COLO668 (cell line): Measurements from ENCODE around the gene ATP2A2.
"Not testable (repeated sequence)": the region's sequence is repeated elsewhere in the genome, so short reads cannot be mapped to it uniquely, and the experiment has no call there.

Experiments
- DNase-seq: peaks from one replicate; lab custom pipeline; 2025; ENCODE audit not compliant: unreplicated experiment; lab: John Stamatoyannopoulos, UW

Gene ATP2A2

DNA sequence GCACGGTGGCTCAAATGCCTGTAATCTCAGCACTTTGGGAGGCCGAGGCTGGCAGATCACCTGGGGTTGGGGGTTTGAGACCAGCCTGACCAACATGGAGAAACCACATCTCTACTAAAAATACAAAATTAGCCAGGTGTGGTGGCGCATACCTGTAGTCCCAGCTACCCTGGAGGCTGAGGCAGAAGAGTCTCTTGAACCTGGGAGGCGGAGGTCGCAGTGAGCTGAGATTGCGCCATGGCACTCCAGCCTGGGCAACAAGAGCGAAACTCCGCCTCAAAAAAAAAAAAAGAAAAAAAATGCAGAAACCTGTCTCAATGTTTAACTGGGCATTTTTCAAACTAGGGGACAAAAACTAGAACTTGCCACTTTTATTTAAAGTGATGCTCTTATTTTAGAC lies 59.2 kb downstream of the ATP2A2 start:
- DNase-seq: not testable (repeated sequence)

DNA sequence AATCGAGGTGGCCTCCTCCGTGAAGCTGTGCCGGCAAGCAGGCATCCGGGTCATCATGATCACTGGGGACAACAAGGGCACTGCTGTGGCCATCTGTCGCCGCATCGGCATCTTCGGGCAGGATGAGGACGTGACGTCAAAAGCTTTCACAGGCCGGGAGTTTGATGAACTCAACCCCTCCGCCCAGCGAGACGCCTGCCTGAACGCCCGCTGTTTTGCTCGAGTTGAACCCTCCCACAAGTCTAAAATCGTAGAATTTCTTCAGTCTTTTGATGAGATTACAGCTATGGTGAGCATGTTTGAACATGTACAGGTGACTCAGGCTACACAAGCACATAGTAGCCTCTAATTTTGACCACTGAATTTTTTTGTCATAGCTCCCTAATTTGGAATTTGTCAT lies 59.7 kb downstream of the ATP2A2 start:
- no peak for DNase-seq

GRCh38 chr12:110342157-110342556 lies 61.1 kb downstream of the ATP2A2 start:
- DNase-seq: no peak

GRCh38 chr12:110343114-110343513 lies 62.1 kb downstream of the ATP2A2 start:
- no peak for DNase-seq

DNA sequence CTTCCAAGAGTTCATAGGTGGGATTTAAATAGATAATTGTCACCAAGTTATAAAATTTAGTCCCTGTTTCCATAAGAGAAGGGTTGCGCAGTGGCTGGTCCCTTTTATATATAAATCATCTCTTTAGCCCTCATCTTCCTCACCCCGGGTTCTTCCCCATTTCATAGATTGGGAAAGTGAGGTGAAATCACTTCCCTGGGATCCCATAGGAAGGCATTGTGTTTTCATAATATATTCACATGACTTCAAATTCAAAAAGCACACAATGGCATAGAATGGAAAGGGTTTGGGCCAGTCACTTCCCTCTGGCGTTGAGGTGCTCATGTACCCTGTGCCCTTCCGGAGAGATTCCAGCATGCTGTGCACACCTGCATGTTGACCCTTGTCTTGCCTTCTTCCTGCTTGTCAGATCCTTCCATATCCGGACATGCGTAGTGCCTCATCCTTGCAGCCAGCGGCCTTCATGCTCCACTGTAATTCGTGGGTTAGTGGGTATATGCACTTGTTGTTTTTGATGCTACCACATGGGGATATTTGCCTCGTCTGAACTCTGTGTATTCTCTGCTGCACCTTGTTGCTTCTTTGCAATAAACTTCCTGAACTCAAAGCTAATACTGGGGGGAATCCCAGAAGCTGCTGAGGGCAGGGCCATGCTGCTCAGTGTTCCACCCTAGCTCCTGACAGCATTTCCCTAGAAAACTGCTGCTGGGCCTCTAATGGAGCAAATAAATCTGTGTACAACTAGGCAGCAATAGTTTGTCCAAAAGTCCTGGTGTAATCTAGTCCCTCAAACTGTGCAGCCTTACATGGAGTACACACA lies 62.9 kb downstream of the ATP2A2 start:
- DNase-seq: no peak

GRCh38 chr12:110344657-110345056 lies 63.6 kb downstream of the ATP2A2 start:
- no peak for DNase-seq

DNA sequence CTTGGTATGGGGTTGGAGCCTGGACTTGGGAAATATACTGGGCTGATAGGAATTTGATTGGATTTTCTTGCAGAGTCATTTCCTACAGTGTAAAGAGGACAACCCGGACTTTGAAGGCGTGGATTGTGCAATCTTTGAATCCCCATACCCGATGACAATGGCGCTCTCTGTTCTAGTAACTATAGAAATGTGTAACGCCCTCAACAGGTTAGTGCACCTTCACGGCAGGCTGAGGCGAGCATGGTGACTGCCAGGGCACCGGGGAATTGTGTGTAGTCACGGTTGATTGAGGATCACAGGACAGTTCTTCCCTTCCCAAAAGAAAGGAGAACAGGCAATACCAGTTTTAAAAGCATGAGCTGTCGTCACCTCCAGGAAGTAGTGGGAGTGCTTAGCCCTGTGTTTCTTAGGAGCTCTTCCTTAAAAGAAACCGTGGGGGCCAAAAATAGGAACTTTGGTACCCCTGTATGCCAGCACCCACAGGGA lies 64.2 kb downstream of the ATP2A2 start:
- no peak for DNase-seq

DNA sequence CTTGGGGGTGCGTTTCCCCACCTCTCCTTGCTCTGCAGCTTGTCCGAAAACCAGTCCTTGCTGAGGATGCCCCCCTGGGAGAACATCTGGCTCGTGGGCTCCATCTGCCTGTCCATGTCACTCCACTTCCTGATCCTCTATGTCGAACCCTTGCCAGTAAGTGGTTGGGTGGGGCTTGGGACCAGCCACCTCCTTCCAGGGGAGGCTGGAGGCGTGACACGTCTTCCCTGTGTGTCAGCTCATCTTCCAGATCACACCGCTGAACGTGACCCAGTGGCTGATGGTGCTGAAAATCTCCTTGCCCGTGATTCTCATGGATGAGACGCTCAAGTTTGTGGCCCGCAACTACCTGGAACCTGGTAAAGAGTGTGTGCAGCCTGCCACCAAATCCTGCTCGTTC lies 64.9 kb downstream of the ATP2A2 start:
- DNase-seq: no peak

- DNase-seq: no peak
These were observed 66.7 kb downstream of the ATP2A2 start for GRCh38 chr12:110347767-110348166.

- DNase-seq: no peak
These were observed 67.5 kb downstream of the ATP2A2 start for GRCh38 chr12:110348431-110349059.

GRCh38 chr12:110349096-110349495 lies 68.0 kb downstream of the ATP2A2 start:
- no peak for DNase-seq

- no peak for DNase-seq
These were observed 68.6 kb downstream of the ATP2A2 start for GRCh38 chr12:110349514-110350151.

DNA sequence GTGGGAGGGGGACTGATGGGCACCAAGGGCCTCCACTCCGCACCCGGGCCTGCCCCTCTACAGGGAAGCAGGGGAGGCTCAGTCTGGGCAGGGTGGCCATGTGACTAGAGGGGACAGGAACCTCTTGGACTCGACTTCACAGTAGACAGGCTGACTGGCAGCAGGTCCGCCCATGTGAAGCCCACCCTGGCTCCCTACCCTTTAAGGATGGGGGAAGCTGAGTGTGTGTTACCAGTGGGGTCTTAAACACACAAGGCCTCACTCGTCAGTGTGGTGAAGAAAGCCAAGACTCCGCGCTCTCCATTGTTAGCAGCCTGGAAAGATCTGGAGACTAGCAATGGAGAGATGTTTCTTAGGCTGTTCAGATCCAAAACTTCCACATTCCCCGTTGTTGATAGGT lies 70.1 kb downstream of the ATP2A2 start:
- DNase-seq: no peak

GRCh38 chr12:110352401-110352800 lies 71.4 kb downstream of the ATP2A2 start:
- DNase-seq: no peak

DNA sequence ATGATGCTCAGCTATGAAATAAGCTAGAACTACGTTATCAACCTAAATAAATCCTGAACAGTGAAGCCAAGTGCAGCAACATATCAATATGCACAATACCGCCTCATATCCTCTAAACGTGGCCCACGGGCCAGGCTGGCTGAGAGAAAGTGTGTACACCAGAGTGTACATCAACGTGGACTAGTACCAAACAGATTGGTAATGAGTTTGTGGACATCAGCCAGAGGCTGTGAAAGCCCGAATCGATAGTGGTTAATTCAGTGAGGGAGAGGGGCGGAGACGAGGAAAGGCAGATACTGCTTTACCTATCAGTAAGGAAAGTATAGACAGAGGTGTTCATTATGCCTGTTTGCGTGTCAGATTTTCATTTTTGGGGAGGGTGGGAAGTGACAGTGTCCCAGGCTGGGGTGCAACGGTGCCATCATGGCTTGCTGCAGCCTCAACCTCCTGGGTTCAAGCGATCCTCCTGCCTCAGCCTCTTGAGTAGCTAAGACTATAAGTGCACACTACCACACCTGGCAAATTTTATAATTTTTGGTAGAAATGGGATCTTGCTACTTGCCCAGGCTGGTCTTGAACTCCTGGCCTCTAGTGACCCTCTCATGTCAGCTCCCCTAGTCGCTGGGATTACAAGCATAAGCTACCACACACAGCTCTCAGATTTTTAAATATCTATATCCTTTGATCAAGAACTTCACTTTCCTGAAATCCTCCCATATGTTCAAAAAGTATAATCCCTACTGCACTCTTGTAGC lies 72.3 kb downstream of the ATP2A2 start:
- no peak for DNase-seq

DNA sequence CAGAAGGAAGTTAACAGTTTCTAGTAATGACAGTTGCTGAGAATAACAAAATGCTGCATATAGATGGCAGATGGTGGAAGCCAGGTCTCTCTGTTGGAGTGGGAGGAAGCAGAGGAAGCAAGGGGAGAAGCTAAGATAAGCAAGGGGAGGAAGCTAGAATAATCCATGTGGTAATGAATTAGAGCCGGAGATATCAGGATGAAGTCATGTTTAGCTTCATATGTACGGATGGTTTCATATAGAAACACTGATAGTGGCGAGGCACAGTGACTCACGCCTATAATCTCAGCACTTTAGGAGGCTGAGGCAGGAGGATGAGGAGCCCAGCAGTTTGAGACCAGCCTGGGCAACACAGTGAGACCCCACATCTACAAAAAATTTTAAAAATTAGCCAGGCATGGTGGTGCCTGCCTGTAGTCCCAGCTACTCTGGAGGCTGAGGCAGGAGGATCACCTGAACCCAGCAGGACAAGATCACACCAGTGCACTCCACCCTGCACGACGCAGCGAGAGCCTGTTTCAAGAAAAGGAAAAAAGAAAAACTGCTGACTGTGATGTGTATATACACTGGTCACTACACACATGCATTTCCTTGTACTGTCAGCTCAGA lies 73.2 kb downstream of the ATP2A2 start:
- no peak for DNase-seq

GRCh38 chr12:110355073-110355472 lies 74.0 kb downstream of the ATP2A2 start:
- peak; percentile 20 for DNase-seq

- DNase-seq: not testable (repeated sequence)
These were observed 77.5 kb downstream of the ATP2A2 start for GRCh38 chr12:110358384-110359097.

DNA sequence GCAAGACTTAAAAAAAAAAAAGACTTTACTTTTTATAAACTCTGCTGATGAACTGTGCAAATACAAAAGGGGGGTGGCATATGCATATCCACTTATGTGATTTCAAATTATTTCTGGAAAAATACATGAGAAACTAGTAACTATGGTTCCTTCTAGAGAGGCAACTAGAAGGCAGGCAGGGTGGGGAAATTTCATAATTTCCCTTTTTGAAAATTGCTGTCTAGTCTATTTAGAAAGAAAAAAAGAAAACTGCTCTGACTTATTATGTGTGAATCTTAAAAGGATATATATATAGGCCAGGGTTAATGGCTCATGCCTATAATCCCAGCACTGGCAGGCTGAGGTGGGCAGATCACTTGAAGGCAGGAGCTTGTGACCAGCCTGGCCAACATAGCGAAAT lies 80.2 kb downstream of the ATP2A2 start:
- no peak for DNase-seq
